Measurements from ENCODE around the gene DDI1. TPM values are rescaled to one million over a fixed set of nuclear protein-coding genes. Genes with fewer than 3 reads are reported as not detected.

Gene DDI1
- total and polyA plus RNA-seq, 9 of the 15 experiments (the other 6 are each of a cell fraction or from before 2014, with no cell fraction given): not detected

- no peak for TF ChIP-seq FOXP4 (CRISPR knock-in tag; IDR thresholded peaks at IDR 0.05; ENCODE audit: borderline replicate concordance)
- TF ChIP-seq POU5F1 (IDR thresholded peaks at IDR 0.05; ENCODE audit: borderline replicate concordance, low read depth, low read length, partially characterized antibody): no peak
These were observed 31.1 kb downstream of the DDI1 start (continued) for GRCh38 chr11:104067534-104067933.

GRCh38 chr11:104073950-104074705 is 37.7 kb downstream of the DDI1 start:
- no peaks in the 10 kb centered on the region for H3K79me2 ChIP-seq (ENCODE audit: control insufficient read depth, insufficient read depth, low read length)
- in situ Hi-C loops (cut with MboI): no loop called here
- H3K4me1 ChIP-seq (replicated peaks in 1 of 2; ENCODE audit: control insufficient read depth in 2 of 2, insufficient read depth in 2 of 2, low read length in 2 of 2): no peaks in the 10 kb centered on the region
- H2AFZ ChIP-seq (ENCODE audit: low read depth, low read length): no peak overlapping the region
- TF ChIP-seq PHF20 (IDR thresholded peaks at IDR 0.05; ENCODE audit: partially characterized antibody): no peak
- TF ChIP-seq HDAC2 (IDR thresholded peaks at IDR 0.05): no peak
- TF ChIP-seq CTBP1 (IDR thresholded peaks at IDR 0.05; ENCODE audit: borderline replicate concordance): no peak
- TF ChIP-seq THRAP3 (IDR thresholded peaks at IDR 0.05; ENCODE audit: borderline replicate concordance): no peak
- TF ChIP-seq ZKSCAN3 (CRISPR knock-in tag; IDR thresholded peaks at IDR 0.05): no peak
- TF ChIP-seq ZNF224 (CRISPR knock-in tag; IDR thresholded peaks at IDR 0.05): no peak
- TF ChIP-seq NR2C1 (IDR thresholded peaks at IDR 0.05): no peak
- TF ChIP-seq NR2C1 (tag; IDR thresholded peaks at IDR 0.05): no peak
- no peak for TF ChIP-seq TAF1 (IDR thresholded peaks at IDR 0.05; ENCODE audit: control insufficient read depth, extremely low read depth, insufficient read depth, low read length, severe bottlenecking)
- TF ChIP-seq TEAD1 (CRISPR knock-in tag; IDR thresholded peaks at IDR 0.05): no peak
- no peak for TF ChIP-seq ZNF395 (CRISPR knock-in tag; IDR thresholded peaks at IDR 0.05)
- no peak for TF ChIP-seq NCOR1 (IDR thresholded peaks at IDR 0.05)
- no peak for TF ChIP-seq ZNF436 (CRISPR knock-in tag; IDR thresholded peaks at IDR 0.05)
- no peak for TF ChIP-seq HNRNPL (IDR thresholded peaks at IDR 0.05; ENCODE audit: low read depth, low read length)
- TF ChIP-seq ELF4 (CRISPR knock-in tag; IDR thresholded peaks at IDR 0.05): no peak
- DNase-seq (ENCODE audit: extremely low read depth in 1 of 4, low spot score in 3 of 4): peak in 1 of 4 experiments; percentile 0
- no peak overlapping the region for H3K4me2 ChIP-seq (ENCODE audit: insufficient read depth, low read length)
- no peaks in the 10 kb centered on the region for H4K20me1 ChIP-seq (replicated peaks; ENCODE audit: control insufficient read depth, insufficient read depth, low read length)
- H3K36me3 ChIP-seq (ENCODE audit: control insufficient read depth, insufficient read depth, low read length): no peaks in the 10 kb centered on the region
- H3K27me3 ChIP-seq (ENCODE audit: control insufficient read depth in 2 of 2, insufficient read depth in 2 of 2, low read length in 2 of 2): no peaks in the 10 kb centered on the region
- ChIA-PET POLR2A (no interaction called here), CTCF (ENCODE audit: low intra/inter-chr PET ratio) (no interaction called here)
- no TSS peak for BruUV-seq (replicated peaks)
- no peak overlapping the region for H3K4me3 ChIP-seq
- H3K9ac ChIP-seq (ENCODE audit: insufficient read depth in 1 of 2, low read depth in 2 of 2, low read length in 2 of 2): no peak overlapping the region
- 0% methylated on average over 3 of the region's 3 CpGs for WGBS (ENCODE audit: insufficient coverage, low coverage, missing lambda C conversion rate)
- no peak overlapping the region for H3K27ac ChIP-seq (ENCODE audit: extremely low read depth, low read depth, low read length)
- no peak for ATAC-seq
- H3K9me3 ChIP-seq (replicated peaks; ENCODE audit: control insufficient read depth, insufficient read depth, low read depth, low read length): no peaks in the 10 kb centered on the region
- FAIRE-seq: no peak
- intact Hi-C loops (cut with micrococcal nuclease): no loop called here
- H3K9me1 ChIP-seq (ENCODE audit: control insufficient read depth, insufficient read depth, low read length): no peaks in the 10 kb centered on the region
